Fibroblast of skin of right biceps (primary cell): ENCODE data around the gene PCDHGC3.
A peak's percentile ranks its signal among the peaks of the same experiment; 100 is the strongest.

Experiments used
- DNase-seq: peaks from one replicate; pipeline ENCODE4 v3.0.0-alpha.2; 2013

PCDHGC3 gene

GRCh38 chr5:141485321-141486055 lies 9.7 kb downstream of the PCDHGC3 start:
- no peak for DNase-seq

- no peak for DNase-seq
Observed at GRCh38 chr5:141486091-141486490, 10.3 kb downstream of the PCDHGC3 start.

GRCh38 chr5:141487131-141487530 lies 11.4 kb downstream of the PCDHGC3 start:
- DNase-seq, result no peak

- DNase-seq, result peak; percentile 92
Observed at GRCh38 chr5:141488591-141489561, 13.1 kb downstream of the PCDHGC3 start, which contains the start of gene PCDHGC5. Gene PCDHGC5 (plus strand): TSS chr5:141489081. CDS start chr5:141489241, 160 bp downstream.

- DNase-seq, result no peak
Observed at GRCh38 chr5:141489841-141490240, 14.1 kb downstream of the PCDHGC3 start.

- DNase-seq, result no peak
Observed at GRCh38 chr5:141490271-141490670, 14.5 kb downstream of the PCDHGC3 start.

GRCh38 chr5:141490771-141491170 lies 15.0 kb downstream of the PCDHGC3 start:
- DNase-seq, result no peak

GRCh38 chr5:141491323-141492167 lies 15.8 kb downstream of the PCDHGC3 start:
- no peak for DNase-seq

- no peak for DNase-seq
Observed at GRCh38 chr5:141492168-141492885, 16.6 kb downstream of the PCDHGC3 start.

GRCh38 chr5:141493500-141494422 lies 18.0 kb downstream of the PCDHGC3 start:
- DNase-seq, result peak; percentile 78

- peak; percentile 77 for DNase-seq
Observed at GRCh38 chr5:141494761-141495452, 19.1 kb downstream of the PCDHGC3 start.

GRCh38 chr5:141495453-141495811 lies 19.7 kb downstream of the PCDHGC3 start:
- no peak for DNase-seq

- peak; percentile 90 for DNase-seq
Observed at GRCh38 chr5:141496038-141496437, 20.3 kb downstream of the PCDHGC3 start.

GRCh38 chr5:141501761-141502160 lies 26.0 kb downstream of the PCDHGC3 start:
- DNase-seq, result no peak

- DNase-seq, result no peak
Observed at GRCh38 chr5:141503681-141504080, 27.9 kb downstream of the PCDHGC3 start.

GRCh38 chr5:141504216-141504615 lies 28.4 kb downstream of the PCDHGC3 start:
- no peak for DNase-seq

- DNase-seq, result no peak
Observed at GRCh38 chr5:141506381-141507155, 30.8 kb downstream of the PCDHGC3 start.

- peak; percentile 80 for DNase-seq
Observed at GRCh38 chr5:141507387-141508091, 31.8 kb downstream of the PCDHGC3 start.

- DNase-seq, result no peak
Observed at GRCh38 chr5:141508440-141508797, 32.7 kb downstream of the PCDHGC3 start.
